ENCODE data around the gene RAET1E. TPM values are rescaled to one million over a fixed set of nuclear protein-coding genes. Genes with fewer than 3 reads are reported as not detected.

Gene RAET1E
- total and polyA plus RNA-seq, 2 donors (not counting 1 experiment from before 2014, with no cell fraction given): not detected

DNA sequence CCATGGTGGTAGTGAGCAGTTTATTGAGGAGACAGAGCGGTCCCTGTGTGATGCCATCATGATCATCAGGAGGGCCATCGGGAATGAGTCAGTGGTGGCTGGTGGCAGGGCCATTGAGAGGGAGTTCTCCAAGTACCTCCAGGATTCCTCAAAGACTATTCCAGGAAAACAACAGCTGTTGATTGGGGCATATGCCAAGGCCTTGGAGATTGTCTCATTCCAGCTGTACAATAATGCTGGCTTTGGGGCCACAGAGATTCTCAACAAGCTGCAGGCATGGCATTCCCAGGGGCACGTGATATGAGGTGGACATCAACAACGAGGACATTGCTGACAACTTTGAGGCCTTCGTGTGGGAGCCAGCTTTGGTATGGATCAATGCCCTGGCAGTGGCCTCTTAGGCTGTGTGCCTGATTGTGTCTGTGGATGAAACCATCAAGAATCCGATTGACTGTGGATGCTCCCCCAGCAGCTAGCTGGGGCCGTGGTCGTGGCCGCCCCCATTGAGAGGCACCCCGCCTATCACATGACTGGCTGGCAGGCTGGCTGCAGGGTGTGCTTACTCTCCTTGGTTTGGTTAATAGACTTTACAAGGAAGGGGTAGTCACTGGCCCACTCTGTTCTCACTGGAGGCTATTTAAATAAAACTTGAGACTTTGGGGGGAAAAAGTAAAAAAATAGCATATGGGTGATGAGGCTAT, 16.7 kb downstream of the RAET1E start:
- intact Hi-C loops (cut with micrococcal nuclease): no loop called here
- Histone ChIP-seq H3K4me3 (ENCODE audit: control extremely low read depth in 1 of 5, extremely low read depth in 1 of 5, insufficient read depth in 1 of 5, low read depth in 2 of 5, low read length in 4 of 5) (no peak overlapping the region), H2AFZ (ENCODE audit: insufficient read depth, low read depth, low read length, poor library complexity, severe bottlenecking) (no peak overlapping the region), H3K27ac (ENCODE audit: low read length in 2 of 2) (no peak overlapping the region), H3K4me1 (ENCODE audit: control insufficient read depth in 2 of 2, insufficient read depth in 2 of 2, low read length in 2 of 2) (no peaks in the 10 kb centered on the region), H3K79me2 (ENCODE audit: control insufficient read depth, insufficient read depth, low read length) (no peaks in the 10 kb centered on the region), H3K9ac (ENCODE audit: low read length) (no peak overlapping the region), H3K27me3 (replicated peaks in 1 of 4; ENCODE audit: control extremely low read depth in 1 of 4, control insufficient read depth in 3 of 4, insufficient read depth in 4 of 4, low read length in 3 of 4) (peaks cover 0 to 22% (median 4%) of the 10 kb centered on the region in 4 experiments), H3K36me3 (replicated peaks in 1 of 2; ENCODE audit: control extremely low read depth in 1 of 2, control insufficient read depth in 1 of 2, extremely low read depth in 1 of 2, insufficient read depth in 2 of 2, low read length in 1 of 2) (no peaks in the 10 kb centered on the region), H3K4me2 (replicated peaks; ENCODE audit: low read depth, low read length, poor library complexity, severe bottlenecking) (no peak overlapping the region), H3K9me3 (ENCODE audit: control extremely low read depth in 1 of 3, control insufficient read depth in 2 of 3, insufficient read depth in 1 of 3, low read length in 2 of 3) (peaks cover 0 to 4% (median 0%) of the 10 kb centered on the region in 3 donors), H4K20me1 (ENCODE audit: control insufficient read depth, insufficient read depth, low read length, poor library complexity, severe bottlenecking) (no peaks in the 10 kb centered on the region)
- ATAC-seq (ENCODE audit: low read depth): no peak
- Mint-ChIP-seq H3K27ac (no peak overlapping the region), H3K4me1 (no peaks in the 10 kb centered on the region), H3K4me3 (no peak overlapping the region), H3K9me3 (ENCODE audit: insufficient read depth) (no peaks in the 10 kb centered on the region), H3K27me3 (peaks cover 73% of the 10 kb centered on the region)
- POLR2A ChIA-PET: no interaction called here
- WGBS (ENCODE audit: insufficient coverage): 94% methylated on average over 10 of the region's 10 CpGs
- DNase-seq: no peak
- CTCF ChIA-PET: no interaction called here
- TF ChIP-seq, protein P1, sequence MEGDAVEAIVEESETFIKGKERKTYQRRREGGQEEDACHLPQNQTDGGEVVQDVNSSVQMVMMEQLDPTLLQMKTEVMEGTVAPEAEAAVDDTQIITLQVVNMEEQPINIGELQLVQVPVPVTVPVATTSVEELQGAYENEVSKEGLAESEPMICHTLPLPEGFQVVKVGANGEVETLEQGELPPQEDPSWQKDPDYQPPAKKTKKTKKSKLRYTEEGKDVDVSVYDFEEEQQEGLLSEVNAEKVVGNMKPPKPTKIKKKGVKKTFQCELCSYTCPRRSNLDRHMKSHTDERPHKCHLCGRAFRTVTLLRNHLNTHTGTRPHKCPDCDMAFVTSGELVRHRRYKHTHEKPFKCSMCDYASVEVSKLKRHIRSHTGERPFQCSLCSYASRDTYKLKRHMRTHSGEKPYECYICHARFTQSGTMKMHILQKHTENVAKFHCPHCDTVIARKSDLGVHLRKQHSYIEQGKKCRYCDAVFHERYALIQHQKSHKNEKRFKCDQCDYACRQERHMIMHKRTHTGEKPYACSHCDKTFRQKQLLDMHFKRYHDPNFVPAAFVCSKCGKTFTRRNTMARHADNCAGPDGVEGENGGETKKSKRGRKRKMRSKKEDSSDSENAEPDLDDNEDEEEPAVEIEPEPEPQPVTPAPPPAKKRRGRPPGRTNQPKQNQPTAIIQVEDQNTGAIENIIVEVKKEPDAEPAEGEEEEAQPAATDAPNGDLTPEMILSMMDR (IDR thresholded peaks at IDR 0.05): no peak
- TF ChIP-seq EZH2 (IDR thresholded peaks at IDR 0.05; ENCODE audit: borderline replicate concordance, insufficient read depth, low read depth, low read length, poor library complexity, severe bottlenecking): no peak

DNA sequence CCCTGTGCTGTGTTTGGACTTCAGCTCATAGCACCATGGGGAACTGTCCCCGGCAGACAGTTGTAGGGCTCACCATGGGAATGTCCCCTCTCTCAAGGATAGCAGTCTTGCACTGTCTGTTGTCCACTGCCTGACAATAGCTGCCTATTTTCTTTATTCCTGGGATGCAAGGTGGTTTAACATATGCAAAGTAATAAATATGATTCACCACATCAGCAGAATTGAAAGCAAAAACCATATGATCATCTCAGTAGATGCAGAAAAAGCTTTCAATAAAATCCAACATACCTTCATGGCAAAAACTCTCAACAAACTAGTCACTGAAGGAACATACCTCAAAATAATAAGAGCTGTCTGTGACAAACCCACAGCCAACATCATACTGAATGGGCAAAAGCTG, 20.3 kb downstream of the RAET1E start:
- Histone ChIP-seq H3K27ac (ENCODE audit: low read length in 2 of 2) (no peak overlapping the region), H3K4me2 (replicated peaks; ENCODE audit: low read depth, low read length, poor library complexity, severe bottlenecking) (no peak overlapping the region), H3K4me3 (ENCODE audit: control extremely low read depth in 1 of 5, extremely low read depth in 1 of 5, insufficient read depth in 1 of 5, low read depth in 2 of 5, low read length in 4 of 5) (no peak overlapping the region), H2AFZ (ENCODE audit: insufficient read depth, low read depth, low read length, poor library complexity, severe bottlenecking) (no peak overlapping the region), H3K9me3 (ENCODE audit: control extremely low read depth in 1 of 3, control insufficient read depth in 2 of 3, insufficient read depth in 1 of 3, low read length in 2 of 3) (peaks cover 0 to 4% (median under 1%) of the 10 kb centered on the region in 3 donors), H4K20me1 (ENCODE audit: control insufficient read depth, insufficient read depth, low read length, poor library complexity, severe bottlenecking) (no peaks in the 10 kb centered on the region), H3K79me2 (ENCODE audit: control insufficient read depth, insufficient read depth, low read length) (no peaks in the 10 kb centered on the region), H3K4me1 (ENCODE audit: control insufficient read depth in 2 of 2, insufficient read depth in 2 of 2, low read length in 2 of 2) (no peaks in the 10 kb centered on the region), H3K9ac (ENCODE audit: low read length) (no peak overlapping the region), H3K36me3 (replicated peaks in 1 of 2; ENCODE audit: control extremely low read depth in 1 of 2, control insufficient read depth in 1 of 2, extremely low read depth in 1 of 2, insufficient read depth in 2 of 2, low read length in 1 of 2) (no peaks in the 10 kb centered on the region), H3K27me3 (replicated peaks in 1 of 4; ENCODE audit: control extremely low read depth in 1 of 4, control insufficient read depth in 3 of 4, insufficient read depth in 4 of 4, low read length in 3 of 4) (peaks cover 0 to 17% (median 8%) of the 10 kb centered on the region in 4 experiments)
- intact Hi-C loops (cut with micrococcal nuclease): no loop called here
- 92% methylated on average over 1 of the region's 1 CpG for WGBS (ENCODE audit: insufficient coverage)
- H3K4me3 Mint-ChIP-seq: no peak overlapping the region
- POLR2A ChIA-PET: no interaction called here
- ATAC-seq (ENCODE audit: low read depth) (no peak), DNase-seq (no peak)
- H3K27ac Mint-ChIP-seq: no peak overlapping the region
- peaks cover 70% of the 10 kb centered on the region for H3K27me3 Mint-ChIP-seq
- no peaks in the 10 kb centered on the region for H3K4me1 Mint-ChIP-seq
- CTCF ChIA-PET: interaction anchor here (0.7 to 1.6 kb wide), 2 partner anchors 12 to 42 kb away, joined by 3 to 4 read pairs; no protein-coding TSS in a partner anchor
- TF ChIP-seq, protein P1 (IDR thresholded peaks at IDR 0.05): no peak
- TF ChIP-seq EZH2 (IDR thresholded peaks at IDR 0.05; ENCODE audit: borderline replicate concordance, insufficient read depth, low read depth, low read length, poor library complexity, severe bottlenecking): no peak
- H3K9me3 Mint-ChIP-seq (ENCODE audit: insufficient read depth): no peaks in the 10 kb centered on the region

Measured in B cell (primary cell).